ENCODE results near the gene FOLR1.

The FOLR1 gene

GRCh38 chr11:72234514-72234830 lies 42.5 kb downstream of the FOLR1 start:
- H3F3A ChIP-seq (ENCODE audit: insufficient read depth, low read length) = no peaks in the 10 kb centered on the region
- no peaks in the 10 kb centered on the region for H3K36me3 ChIP-seq (replicated peaks; ENCODE audit: insufficient read depth, low read length)

GRCh38 chr11:72234920-72235319 lies 43.0 kb downstream of the FOLR1 start:
- no peak overlapping the region for H2AFZ ChIP-seq (ENCODE audit: low read length)
- H3K9me3 ChIP-seq (replicated peaks; ENCODE audit: insufficient read depth, low read length) = no peaks in the 10 kb centered on the region
- no peak overlapping the region for H3K27ac ChIP-seq (ENCODE audit: low read length)
- H3K27me3 ChIP-seq (replicated peaks; ENCODE audit: insufficient read depth, low read length) = peaks cover 9% of the 10 kb centered on the region
- no peaks in the 10 kb centered on the region for H3K36me3 ChIP-seq (replicated peaks; ENCODE audit: insufficient read depth, low read length)
- H3K4me1 ChIP-seq (ENCODE audit: low read length) = no peaks in the 10 kb centered on the region
- no peak overlapping the region for H3K4me2 ChIP-seq (ENCODE audit: low read depth, low read length)
- H4K20me1 ChIP-seq (ENCODE audit: insufficient read depth, low read length) = no peaks in the 10 kb centered on the region
- H3K9ac ChIP-seq (ENCODE audit: low read length) = no peak overlapping the region
- no peaks in the 10 kb centered on the region for H3K9me2 ChIP-seq (replicated peaks; ENCODE audit: insufficient read depth, low read length)
- no peaks in the 10 kb centered on the region for H3F3A ChIP-seq (ENCODE audit: insufficient read depth, low read length)
- no peak for DNase-seq
- H3K4me3 ChIP-seq (ENCODE audit: low read length) = no peak overlapping the region
- no peak for TF ChIP-seq EZH2phosphoT487 (IDR thresholded peaks at IDR 0.05; ENCODE audit: low read length)
- TF ChIP-seq CTCF (IDR thresholded peaks at IDR 0.05; ENCODE audit: low read length) = no peak
- no peak for TF ChIP-seq EZH2 (optimal IDR thresholded peaks at IDR 0.05; ENCODE audit: low read depth, low read length)
- no peaks in the 10 kb centered on the region for H3K79me2 ChIP-seq (ENCODE audit: low read length)

More at GRCh38 chr11:72234514-72234830, 42.5 kb downstream of the FOLR1 start:
- no peak overlapping the region for H3K4me3 ChIP-seq (ENCODE audit: low read length)
- H3K9me3 ChIP-seq (replicated peaks; ENCODE audit: insufficient read depth, low read length) = no peaks in the 10 kb centered on the region
- H3K79me2 ChIP-seq (ENCODE audit: low read length) = no peaks in the 10 kb centered on the region
- TF ChIP-seq EZH2phosphoT487 (IDR thresholded peaks at IDR 0.05; ENCODE audit: low read length) (no peak), CTCF (IDR thresholded peaks at IDR 0.05; ENCODE audit: low read length) (no peak)
- no peak overlapping the region for H2AFZ ChIP-seq (ENCODE audit: low read length)
- DNase-seq = no peak
- no peak overlapping the region for H3K9ac ChIP-seq (ENCODE audit: low read length)
- no peak overlapping the region for H3K27ac ChIP-seq (ENCODE audit: low read length)
- H4K20me1 ChIP-seq (ENCODE audit: insufficient read depth, low read length) = no peaks in the 10 kb centered on the region
- peaks cover 7% of the 10 kb centered on the region for H3K27me3 ChIP-seq (replicated peaks; ENCODE audit: insufficient read depth, low read length)
- H3K9me2 ChIP-seq (replicated peaks; ENCODE audit: insufficient read depth, low read length) = no peaks in the 10 kb centered on the region
- H3K4me1 ChIP-seq (ENCODE audit: low read length) = no peaks in the 10 kb centered on the region
- H3K4me2 ChIP-seq (ENCODE audit: low read depth, low read length) = no peak overlapping the region

GRCh38 chr11:72235351-72236057 lies 43.6 kb downstream of the FOLR1 start:
- H4K20me1 ChIP-seq (ENCODE audit: insufficient read depth, low read length) = no peaks in the 10 kb centered on the region
- H3F3A ChIP-seq (ENCODE audit: insufficient read depth, low read length) = no peaks in the 10 kb centered on the region
- H3K9ac ChIP-seq (ENCODE audit: low read length) = no peak overlapping the region
- no peak overlapping the region for H3K4me3 ChIP-seq (ENCODE audit: low read length)
- no peaks in the 10 kb centered on the region for H3K9me3 ChIP-seq (replicated peaks; ENCODE audit: insufficient read depth, low read length)
- DNase-seq = no peak
- H3K79me2 ChIP-seq (ENCODE audit: low read length) = no peaks in the 10 kb centered on the region
- no peaks in the 10 kb centered on the region for H3K9me2 ChIP-seq (replicated peaks; ENCODE audit: insufficient read depth, low read length)
- no peaks in the 10 kb centered on the region for H3K36me3 ChIP-seq (replicated peaks; ENCODE audit: insufficient read depth, low read length)
- TF ChIP-seq EZH2 (optimal IDR thresholded peaks at IDR 0.05; ENCODE audit: low read depth, low read length) = no peak
- no peak for TF ChIP-seq EZH2phosphoT487 (IDR thresholded peaks at IDR 0.05; ENCODE audit: low read length)
- TF ChIP-seq CTCF (IDR thresholded peaks at IDR 0.05; ENCODE audit: low read length) = no peak
- H3K27me3 ChIP-seq (replicated peaks; ENCODE audit: insufficient read depth, low read length) = peaks cover 15% of the 10 kb centered on the region
- H3K27ac ChIP-seq (ENCODE audit: low read length) = no peak overlapping the region
- H3K4me1 ChIP-seq (ENCODE audit: low read length) = no peaks in the 10 kb centered on the region
- H2AFZ ChIP-seq (ENCODE audit: low read length) = no peak overlapping the region
- H3K4me2 ChIP-seq (ENCODE audit: low read depth, low read length) = no peak overlapping the region

All from MM.1S (cell line).